ENCODE results near the gene SPOCK1.

DNA sequence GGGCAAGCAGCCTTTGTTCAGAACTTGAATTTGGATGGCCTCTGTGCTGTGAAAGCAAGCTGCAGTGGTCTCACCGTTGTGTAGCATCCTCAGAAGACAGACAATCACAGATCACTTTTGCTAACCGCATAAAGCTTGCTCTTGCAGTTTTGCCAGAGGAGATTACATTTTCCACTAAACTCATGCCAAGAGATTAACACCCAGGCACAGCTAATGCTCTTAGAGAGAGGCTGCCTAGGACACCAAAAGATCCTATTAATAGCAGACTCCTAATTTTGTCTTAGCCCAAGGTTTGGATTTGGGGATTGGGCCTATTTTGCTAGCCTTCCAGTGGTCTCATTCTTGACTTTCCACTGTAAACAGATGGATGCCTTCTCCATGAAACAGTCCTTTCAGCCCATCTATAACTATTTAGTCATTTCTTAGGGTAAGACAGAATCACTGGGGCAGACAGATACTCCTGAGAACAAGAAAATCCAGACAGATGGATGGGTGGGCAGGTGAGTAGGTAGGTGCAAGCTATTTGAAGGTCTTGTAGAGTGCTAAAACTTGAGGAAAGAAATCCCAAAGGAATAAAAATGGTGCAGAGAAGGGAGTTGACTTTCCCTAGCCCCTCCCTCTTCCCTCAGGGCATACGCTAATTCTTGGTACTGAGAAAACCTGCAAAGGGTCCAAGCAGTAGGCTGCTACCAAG, 506.2 kb downstream of the SPOCK1 start:
- TF ChIP-seq EZH2phosphoT487 (IDR thresholded peaks at IDR 0.05; ENCODE audit: borderline replicate concordance, low read length) (no peak), EZH2 (IDR thresholded peaks at IDR 0.05; ENCODE audit: low read length, unreplicated experiment) (no peak)
- TF ChIP-seq, protein P1, sequence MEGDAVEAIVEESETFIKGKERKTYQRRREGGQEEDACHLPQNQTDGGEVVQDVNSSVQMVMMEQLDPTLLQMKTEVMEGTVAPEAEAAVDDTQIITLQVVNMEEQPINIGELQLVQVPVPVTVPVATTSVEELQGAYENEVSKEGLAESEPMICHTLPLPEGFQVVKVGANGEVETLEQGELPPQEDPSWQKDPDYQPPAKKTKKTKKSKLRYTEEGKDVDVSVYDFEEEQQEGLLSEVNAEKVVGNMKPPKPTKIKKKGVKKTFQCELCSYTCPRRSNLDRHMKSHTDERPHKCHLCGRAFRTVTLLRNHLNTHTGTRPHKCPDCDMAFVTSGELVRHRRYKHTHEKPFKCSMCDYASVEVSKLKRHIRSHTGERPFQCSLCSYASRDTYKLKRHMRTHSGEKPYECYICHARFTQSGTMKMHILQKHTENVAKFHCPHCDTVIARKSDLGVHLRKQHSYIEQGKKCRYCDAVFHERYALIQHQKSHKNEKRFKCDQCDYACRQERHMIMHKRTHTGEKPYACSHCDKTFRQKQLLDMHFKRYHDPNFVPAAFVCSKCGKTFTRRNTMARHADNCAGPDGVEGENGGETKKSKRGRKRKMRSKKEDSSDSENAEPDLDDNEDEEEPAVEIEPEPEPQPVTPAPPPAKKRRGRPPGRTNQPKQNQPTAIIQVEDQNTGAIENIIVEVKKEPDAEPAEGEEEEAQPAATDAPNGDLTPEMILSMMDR (conservative IDR thresholded peaks at IDR 0.05; ENCODE audit: low read depth, low read length): no peak
